NCI-H187 (cell line): ENCODE measurements around the gene NR6A1.

Experiments
- DNase-seq, 2 experiments: peaks; one replicate each; lab custom pipeline; 2025; lab: John Stamatoyannopoulos, UW

Gene NR6A1

GRCh38 chr9:124504530-124505005, 266.5 kb downstream of the NR6A1 start:
- DNase-seq, result no peak

DNA sequence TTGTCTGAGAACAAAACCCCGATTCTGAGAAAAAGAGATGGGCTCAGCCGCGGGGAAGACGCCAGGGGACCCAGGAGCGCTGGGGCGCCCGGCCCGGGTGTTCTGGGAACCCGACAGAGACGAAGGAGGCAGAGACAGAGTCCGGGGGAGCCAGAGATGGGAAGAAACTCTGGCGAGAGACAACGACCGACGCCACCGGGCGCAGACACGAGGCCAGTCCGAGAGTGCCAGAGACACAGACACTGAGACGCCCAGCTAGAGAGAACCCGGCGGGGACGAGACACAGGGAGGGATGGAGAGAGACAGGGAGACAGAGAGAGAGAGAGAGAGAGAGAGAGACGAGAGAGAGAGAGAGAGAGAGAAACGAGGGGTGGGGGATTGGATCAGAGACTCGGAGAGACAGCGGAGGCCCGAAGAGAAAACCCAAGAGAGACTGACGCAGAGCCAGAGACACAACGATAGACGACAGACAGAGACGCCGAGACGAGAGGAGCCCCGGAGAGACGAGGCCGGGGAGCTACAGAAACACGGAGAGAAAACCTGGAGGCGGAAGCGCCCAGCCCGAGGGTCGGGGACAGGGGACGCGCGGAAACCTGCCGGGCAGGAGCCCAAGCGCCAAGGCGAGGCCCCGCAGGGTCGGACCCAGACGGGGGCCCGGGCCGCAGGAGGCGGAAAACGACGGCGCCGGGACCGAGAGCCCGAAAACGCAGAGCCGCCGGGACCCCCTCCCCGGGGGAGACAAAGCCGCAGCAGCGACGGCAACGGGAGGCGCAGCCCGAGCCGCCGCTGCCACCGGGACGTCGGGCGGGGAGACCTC, 267.2 kb downstream of the NR6A1 start:
- DNase-seq, result no peak

- DNase-seq, result no peak
Observed at GRCh38 chr9:124502711-124503702, 268.1 kb downstream of the NR6A1 start.

- DNase-seq, result no peak
Observed at GRCh38 chr9:124501771-124502320, 269.3 kb downstream of the NR6A1 start.

- no peak for DNase-seq
Observed at GRCh38 chr9:124500796-124501611, 270.1 kb downstream of the NR6A1 start.

GRCh38 chr9:124500028-124500795, 270.9 kb downstream of the NR6A1 start:
- no peak for DNase-seq

GRCh38 chr9:124499216-124499615, 271.9 kb downstream of the NR6A1 start:
- no peak for DNase-seq

DNA sequence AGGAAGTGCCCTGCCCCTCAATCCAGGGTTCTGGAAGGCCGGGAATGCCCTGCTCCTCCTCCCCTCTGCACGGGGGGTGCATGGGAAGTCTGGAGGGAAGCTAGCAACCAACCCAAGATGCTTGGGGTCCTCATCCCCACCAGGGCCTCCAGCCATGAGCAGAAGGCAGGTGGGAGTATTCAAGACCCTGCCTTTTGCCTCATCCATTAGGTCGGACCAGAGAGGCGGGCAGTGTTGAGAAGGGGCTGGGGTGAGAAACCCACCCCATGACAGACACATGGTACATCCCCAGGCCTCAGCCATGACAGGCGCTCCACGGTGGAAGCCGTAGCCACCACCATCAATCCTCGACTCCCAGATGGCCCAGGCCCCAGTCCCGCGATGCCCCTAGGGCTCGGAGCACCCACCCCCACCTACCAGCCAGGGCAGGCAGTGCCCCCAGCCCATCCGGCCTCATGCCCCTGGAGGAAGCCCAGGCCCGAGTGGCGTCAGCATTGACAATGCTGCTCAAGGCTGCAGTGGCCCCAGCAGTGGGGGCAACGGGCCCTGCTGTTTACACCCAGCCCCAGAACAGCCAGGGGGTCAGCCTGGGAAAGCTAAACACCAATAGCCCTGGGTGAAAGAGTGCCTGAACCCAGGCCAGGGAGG, 272.5 kb downstream of the NR6A1 start:
- DNase-seq, result no peak

DNA sequence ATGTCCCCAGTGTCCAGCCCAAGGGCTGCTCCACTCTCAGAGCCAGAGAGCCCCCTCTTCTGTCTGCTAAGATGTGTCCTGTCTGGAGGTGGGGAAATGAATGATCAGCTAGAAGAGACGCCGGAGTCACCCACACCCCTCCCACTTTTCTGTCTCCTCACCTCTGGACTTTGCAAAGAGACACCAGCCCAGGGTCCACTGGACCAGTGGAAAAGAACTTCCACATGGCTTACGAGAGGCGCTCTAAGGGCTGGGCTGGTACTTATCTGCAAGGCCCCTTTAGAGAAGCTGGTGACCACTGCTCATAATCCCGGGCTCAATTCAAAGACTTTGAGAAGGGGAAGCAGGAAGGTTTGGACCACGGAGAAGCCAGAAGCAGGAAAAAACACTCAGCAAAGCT, 273.1 kb downstream of the NR6A1 start:
- DNase-seq, result no peak

DNA sequence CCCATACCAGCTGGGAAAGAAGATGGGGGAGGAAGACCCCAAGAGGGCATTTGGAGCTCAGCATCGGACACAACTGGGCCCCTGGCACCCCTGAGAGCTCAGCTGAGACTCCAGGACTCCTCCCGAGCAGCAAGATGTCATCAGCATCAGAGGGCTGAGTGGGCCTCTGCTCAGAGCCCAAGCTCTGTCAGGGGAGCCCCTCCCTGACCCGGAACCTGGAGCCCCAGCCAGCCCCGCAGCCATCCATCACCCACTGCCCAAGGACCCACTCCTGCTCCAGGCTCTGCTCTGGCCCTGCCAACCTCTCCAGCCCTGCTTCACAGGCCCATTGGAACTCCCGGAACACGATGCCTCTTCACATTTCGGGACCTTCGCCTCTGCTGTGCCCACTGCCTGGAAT, 273.7 kb downstream of the NR6A1 start:
- no peak for DNase-seq

DNA sequence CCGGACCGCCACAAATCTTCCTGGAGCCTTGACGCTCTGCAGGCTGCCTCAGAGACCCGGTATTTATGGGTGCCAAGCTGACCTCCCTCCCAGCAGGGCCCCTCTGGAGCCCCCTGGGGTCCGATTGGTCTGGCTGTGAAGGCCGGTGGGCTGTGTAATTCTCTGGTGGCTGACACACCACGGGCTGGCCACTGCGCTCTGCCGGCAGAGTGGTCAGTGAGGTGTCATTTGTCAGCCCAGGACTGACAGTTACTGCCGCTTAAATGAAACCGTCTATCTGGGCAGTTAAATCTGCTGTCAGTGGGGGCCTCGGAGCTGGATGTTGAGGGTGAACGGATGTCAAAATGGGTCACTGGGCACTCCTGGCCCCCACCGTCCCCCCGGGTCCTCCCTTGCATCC, 274.6 kb downstream of the NR6A1 start:
- DNase-seq, result no peak

GRCh38 chr9:124496075-124496449, 275.0 kb downstream of the NR6A1 start:
- DNase-seq, result no peak

DNA sequence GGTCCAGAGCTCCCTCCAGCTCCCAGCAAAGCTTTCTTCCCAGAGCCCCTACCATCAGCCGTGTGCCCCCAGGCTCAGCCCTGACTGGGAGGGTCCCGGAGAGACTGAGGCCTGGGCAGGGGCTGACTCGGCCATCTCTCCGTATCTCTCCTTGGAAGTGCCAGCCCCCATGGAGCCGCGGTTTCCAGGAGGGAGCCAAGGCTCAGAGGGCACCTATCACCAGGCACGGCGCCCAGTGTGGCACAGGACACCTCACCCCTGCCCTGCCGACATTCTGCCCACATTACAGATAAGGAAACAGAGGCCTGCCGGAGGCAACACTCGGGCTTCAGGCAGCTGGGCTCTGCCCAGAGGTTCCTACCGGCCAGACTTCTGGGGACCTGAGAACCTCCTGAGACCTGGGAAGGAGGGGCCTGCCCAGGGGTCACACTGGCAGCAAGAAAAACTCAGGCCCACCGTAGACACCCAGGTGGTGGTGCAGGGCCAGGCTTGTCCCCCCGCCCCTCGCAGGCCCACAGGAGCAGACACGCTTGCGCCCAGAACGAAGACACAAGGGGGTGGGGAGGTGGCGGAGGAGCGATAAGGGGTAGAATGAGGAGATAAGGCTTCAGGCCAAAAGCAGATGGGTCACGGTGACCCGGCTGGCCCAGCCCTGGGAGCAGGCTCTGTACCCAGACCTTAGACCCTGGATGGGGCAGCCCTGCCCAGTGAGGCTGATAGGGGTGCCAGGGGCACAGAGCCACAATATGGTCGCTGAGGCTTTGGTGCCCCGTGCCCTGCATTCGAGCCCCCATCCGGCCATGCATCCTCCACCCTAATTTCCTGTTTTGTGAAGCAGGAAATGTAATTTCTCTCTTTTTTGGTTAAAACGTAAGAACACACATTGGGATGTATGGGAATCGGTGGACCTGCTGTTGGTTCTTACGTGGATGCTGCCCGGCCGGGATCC, 275.7 kb downstream of the NR6A1 start:
- no peak for DNase-seq

GRCh38 chr9:124493794-124494479, 277.2 kb downstream of the NR6A1 start:
- DNase-seq, result no peak

DNA sequence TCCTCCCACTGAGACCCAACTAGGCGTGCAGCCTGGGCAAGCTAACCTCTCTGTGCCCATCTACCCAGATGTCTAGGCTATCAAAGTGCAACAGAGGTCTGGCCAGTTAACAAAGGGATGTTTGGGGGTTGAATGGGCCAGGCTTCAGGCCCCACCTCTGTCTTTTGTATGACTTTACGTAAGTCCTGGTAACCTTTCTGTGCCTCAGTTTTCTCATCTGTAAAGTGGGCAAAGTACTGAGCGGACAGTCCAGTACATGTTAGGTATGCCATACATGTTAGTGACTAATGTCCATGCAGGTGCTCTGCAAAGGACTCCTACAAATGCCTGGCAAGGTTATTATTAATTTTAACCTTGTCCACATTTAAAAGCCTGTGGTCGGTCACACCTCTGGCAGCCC, 277.9 kb downstream of the NR6A1 start:
- no peak for DNase-seq

DNA sequence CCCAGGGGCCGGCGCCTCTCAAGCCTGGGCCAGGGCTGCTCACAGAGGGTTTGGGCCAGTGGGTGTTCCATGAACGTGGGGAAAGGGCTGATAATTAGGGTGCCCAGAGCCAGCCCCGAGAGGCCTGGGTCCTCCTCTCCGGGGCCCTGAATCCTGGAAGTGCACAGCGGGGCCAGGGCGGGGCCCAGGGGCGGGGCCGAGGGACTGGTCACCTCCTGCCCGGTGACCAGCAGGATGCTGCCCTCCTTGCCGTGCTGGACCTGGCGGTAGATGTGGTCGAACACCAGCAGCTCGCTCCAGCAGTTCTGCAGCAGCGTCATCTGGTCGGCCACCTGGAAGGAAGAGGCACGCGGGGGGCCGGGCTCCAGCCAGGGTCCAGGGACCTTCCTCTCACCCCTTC, 278.3 kb downstream of the NR6A1 start:
- no peak for DNase-seq

DNA sequence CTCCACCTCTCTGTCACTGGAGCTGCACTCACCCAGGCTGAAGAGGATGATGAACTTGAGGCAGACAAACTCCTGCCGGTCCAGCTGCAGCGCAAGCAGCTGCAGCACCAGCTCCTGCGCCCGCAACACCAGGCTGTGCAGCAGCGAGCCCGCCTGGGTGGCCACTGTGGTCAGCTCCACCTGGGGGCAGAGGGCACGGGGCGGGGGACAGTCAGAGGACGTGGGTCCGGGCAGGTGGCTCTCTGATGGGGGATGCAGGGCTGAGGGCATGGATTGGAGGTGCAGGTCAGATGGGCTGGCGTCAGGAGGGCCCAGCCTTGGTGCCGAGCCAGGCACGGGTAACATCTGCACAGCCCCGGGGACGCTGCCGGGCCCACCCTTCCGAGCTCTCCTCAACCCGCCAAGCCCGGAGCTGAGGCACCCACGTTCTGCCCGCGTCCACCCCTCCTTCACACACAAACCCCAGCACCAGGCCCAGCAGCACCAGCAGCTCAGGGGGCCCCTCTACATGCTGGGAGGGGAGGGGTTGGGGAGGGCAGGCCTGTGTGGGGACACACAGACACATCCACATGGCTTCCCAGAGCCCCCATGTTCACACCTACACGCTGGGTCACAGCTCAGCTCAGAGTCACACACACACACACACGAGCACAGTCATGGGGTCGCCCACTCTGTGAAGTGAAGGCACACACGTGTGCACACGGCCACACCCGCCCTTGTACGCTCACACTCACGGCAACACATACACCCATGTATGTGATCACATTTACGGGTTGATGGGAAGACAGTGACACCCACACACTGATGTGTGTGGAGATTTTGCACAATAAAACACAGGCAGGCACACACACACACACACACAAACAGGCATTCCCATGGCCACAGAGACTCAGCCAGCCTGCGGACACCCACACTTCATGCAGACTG, 279.8 kb downstream of the NR6A1 start:
- no peak for DNase-seq
